HG03442 (cell line): ENCODE results near the gene NDUFA11.
A peak's percentile ranks its signal among the peaks of the same experiment; 100 is the strongest.

Source experiments
- ATAC-seq: cut with Tn5 transposase; IDR thresholded peaks from one replicate; pipeline ENCODE4 v1.9.1; 2021; ENCODE audit warnings: mild to moderate bottlenecking, moderate library complexity; ENCODE audit not compliant: unreplicated experiment

The NDUFA11 gene

GRCh38 chr19:5903624-5904351 lies at the start of gene NDUFA11:
Gene NDUFA11 (minus strand): TSS chr19:5903790. CDS start chr19:5903708, 82 bp downstream.
- peak; percentile 30 for ATAC-seq

DNA sequence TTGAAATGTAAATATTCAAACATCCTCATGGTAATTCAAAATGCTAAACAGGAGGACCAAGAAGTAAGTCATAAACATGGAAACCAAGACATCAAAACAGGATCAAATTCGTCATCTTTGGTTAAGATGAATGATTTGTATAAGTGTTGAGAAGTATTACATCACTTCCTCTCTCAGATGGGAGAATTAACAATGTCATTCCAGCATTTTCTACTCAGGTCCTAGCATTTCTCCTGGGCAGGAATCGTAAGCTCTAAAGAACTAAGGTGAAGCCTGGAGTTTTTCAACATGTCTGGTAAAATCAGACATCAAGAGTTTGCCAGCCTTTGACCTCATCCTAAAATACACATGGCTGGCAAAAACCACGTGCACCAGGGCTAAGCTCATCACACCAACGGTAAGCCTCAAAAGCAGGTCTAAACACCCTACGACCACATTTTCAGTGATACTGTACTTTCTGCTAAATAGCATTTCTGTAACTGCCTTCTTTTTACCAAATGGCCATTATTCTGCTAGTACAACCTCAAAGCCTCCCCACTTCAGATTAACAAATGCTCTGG lies 49.5 kb upstream of the NDUFA11 start:
- ATAC-seq: no peak

DNA sequence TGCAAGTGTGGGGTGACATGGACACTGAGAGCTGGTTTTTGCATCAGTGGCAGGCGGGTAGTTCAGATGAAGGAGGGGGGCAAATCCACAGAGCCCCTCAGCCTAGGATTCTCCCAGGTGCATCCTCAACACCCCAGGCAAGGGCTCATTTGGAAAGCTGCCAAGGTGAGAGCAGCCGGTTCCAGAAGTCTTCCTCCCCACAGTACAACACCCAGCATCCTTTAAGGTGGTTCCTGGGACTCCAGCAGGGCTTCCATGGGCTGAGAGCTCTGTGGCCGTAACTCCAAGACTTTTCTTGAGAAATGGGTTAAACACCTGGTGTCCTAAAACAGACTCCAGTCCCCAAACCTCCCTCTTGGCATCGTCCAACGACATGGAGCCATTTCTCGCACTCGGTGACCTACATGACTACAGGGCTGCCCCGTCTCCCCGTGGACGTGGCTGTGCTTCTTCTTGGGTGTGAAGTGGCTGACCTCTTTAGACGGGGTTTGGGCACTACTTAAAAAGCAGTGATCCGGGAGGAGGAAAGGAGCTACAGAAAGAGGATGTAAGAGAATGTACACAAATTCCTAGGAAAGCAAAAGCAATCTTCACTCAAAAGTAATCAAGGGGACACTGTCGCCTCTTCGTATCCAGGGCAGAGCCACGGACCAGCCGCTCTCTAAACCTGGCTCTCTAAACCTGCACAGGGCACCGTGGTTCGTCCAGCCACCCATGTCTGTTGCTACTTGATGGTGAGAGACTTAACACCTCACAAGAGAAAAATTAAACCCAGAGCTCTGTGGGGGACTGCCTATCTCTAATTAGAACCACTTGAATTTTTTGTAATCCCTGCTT lies 48.8 kb upstream of the NDUFA11 start:
- no peak for ATAC-seq

- ATAC-seq: no peak
Observed at GRCh38 chr19:5951338-5951861, 47.8 kb upstream of the NDUFA11 start.

- ATAC-seq: no peak
Observed at GRCh38 chr19:5950741-5951140, 47.2 kb upstream of the NDUFA11 start.

GRCh38 chr19:5949792-5950305 lies 46.3 kb upstream of the NDUFA11 start:
- ATAC-seq: no peak

DNA sequence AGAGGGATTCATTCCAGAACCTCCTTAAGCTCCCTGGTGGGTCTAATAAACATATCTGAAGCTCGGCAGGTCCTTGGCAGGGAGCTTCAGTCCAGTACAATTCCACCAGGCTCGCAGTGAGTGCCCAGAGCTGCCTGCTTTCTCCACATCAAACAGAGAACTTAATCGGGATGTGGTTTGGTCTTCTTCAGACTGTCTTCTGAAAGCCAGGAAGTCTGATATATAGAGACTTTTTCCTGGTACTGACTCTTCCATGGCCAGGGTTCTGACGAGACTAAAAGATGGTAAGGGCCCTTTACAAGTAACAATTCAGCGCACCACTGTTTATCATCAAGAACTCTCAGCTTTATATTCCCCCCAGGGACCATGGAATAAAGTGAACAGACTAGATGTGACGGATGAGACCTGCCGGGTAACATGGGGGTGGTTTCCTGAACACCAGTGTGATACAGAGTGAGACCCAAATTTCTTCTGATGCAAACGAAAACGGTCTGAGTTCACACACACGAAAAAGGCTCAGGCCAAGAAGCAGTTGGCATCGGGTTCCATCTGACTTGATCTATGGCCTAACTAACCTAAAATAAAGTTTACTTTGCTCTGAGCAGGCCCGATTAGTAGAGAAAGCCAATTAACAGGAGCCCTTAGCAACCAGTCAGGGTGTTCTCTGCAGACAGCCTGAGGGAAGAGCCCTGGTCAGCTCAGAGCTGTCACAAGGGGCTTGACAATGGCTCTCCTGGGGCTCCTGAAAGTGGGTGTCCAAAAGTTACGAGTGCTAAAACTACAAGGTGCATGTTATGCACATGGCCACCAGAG lies 45.4 kb upstream of the NDUFA11 start:
- no peak for ATAC-seq

GRCh38 chr19:5947435-5947834 lies 43.8 kb upstream of the NDUFA11 start:
- no peak for ATAC-seq

DNA sequence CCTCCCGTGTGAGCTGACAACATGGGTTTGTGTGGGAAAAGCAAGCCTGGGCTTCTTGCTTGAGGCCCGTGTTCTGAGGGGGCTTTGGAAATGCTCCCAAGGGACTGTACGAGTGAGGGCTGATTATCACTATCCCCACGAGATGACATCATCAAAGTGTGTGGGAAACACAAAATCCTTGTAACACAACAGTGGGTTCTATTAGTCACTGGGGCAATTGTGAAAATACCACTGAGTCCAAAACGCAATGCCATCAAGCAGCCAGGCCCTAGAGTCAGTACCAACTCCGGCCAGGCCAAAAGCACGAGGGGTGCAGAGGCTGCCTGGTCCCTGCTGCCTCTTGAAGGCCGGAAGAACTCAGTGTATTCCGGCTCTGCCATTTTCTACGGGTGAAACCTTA lies 40.0 kb upstream of the NDUFA11 start:
- ATAC-seq: no peak

DNA sequence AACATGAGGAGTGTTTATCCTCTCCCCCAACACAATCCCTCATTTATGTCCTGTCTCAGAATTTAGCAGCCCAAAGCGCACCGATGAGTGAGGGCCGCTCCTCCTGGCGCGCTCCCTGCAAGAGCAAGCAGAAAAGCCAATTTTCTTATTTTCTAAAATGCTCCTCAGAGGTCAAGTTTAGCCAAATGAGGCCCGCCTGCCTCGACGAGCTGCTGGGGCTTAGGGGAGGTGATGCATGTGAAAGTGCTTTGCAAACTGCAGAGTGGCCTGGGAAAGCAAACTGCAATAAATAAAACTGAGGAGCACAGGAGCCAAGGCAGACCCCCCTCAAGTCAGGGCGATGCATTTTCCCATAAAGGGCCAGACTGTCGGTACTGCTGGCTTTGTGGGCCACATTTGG lies 39.5 kb upstream of the NDUFA11 start:
- ATAC-seq: no peak

- no peak for ATAC-seq
Observed at GRCh38 chr19:5941673-5942072, 38.1 kb upstream of the NDUFA11 start.

DNA sequence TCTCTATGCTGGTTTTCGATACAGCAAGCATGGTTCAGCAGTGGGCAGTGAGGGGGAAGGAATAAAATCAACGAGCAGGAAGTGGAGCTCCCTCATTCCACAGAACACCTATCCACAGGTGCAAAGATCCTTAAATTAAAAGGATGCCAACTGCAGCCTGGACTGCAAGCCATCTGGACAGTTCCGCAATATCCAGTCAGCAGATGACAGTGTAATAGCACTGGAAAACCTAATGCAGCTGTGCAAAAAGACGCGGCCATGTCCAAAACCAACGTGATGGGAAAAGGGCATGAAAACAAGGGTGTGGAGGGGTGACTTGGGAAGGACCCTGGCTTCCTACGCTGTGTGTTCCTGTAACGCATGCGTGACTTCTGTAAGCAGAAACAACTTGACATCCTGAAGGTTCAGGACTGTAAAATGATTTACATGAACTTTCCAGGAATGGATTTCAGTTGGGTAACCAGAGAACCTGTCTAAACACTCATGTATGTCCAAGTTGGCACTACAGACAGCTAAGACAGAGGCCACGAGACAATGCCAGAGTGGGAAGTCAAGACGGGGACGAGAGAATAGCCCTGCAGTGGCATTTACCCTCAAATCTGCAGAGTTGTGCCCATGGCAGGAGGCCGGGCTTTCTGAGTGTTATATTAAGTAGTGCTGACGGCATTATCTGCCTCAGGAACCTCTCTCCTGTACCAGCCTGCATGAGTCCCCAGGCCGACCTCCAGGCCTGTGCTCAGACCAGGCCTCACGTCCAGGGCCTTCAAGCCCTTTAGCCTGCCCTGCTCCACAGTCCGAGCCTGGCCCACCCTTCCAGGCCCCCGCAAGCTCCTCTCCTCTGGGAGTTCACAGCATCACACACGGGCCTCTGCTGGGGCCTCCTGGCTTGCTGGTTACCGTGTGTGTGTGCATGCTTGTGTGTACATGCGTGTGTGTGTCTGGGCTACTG lies 36.9 kb upstream of the NDUFA11 start:
- no peak for ATAC-seq

DNA sequence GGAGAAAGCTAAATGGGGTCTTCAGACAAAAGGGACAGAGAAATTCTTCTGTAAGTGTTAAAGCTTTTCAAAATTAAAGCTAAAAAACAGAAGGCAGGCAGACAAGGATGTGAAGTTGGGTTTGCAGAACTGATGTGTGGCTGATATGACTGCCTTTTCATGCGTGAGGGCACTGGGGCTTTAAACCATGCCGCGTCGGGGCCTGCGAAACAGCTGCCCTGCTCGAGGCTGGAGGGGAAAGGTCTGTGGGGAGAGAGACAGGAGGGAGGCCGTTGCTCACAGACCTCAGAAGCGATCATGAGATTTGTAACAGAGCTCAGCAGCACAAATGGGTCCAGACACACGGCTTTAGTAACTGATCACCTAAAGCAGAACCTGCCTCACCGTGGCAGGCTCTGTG lies 34.0 kb upstream of the NDUFA11 start:
- ATAC-seq: no peak

- ATAC-seq: no peak
Observed at GRCh38 chr19:5936292-5936592, 32.7 kb upstream of the NDUFA11 start.

DNA sequence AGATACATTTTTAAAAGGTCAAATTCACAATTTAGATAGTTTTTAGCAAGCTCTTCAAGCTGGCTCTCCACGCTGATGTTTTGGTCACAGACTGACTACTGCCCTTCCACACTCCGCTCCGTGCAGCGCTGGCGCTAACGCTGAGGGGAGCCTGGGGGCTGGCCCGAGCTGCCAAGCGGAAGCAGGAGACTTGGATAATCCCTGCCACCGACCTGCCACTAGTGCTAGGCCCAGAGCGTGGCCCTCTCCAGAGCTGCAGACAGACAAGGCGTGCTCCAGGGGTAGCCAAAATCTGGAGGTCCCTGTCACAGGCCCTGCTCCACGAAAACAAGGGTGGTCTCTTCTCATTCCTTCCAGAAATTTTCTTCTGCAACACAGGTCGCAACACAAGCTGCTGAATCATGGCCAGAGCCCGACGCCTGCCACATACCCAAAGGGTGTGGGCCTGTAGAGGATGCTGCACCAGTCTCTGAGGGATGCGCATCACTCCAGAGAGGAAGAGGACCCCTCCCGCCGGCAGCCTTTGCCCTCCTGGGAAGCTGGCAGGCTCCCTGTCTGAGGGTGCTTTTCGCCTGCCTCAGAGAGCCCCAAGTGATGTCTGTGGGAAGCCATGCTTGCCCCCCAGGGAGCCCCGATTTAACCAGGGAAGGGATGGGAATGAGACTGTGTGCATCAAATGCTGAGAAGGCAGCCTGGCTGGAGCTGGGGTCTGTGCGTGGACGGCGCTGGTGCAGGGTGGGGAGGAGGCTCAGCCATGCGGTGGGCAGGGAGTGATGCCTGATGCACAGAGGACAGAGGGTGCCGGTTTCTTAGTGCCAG lies 32.1 kb upstream of the NDUFA11 start:
- ATAC-seq: no peak

GRCh38 chr19:5934774-5935472 lies 31.3 kb upstream of the NDUFA11 start:
- ATAC-seq: no peak

DNA sequence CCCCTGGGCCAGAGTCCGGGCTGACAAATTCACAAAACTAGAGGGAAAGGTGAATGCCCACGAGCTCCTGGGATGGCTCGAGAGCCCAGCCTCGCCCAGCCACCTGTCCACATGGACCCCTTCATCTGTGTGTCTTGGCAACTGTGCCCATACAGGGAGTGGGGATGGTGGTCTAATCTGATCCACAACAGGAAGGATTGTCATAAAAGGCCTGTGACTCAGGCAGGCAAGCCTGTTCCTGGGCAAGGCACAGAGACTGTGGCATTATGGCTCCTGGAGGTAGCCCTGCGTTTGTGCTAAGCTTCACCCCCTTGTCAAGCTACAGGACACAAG lies 30.4 kb upstream of the NDUFA11 start:
- no peak for ATAC-seq

GRCh38 chr19:5933391-5934068 lies 29.9 kb upstream of the NDUFA11 start:
- no peak for ATAC-seq
